Measurements from ENCODE around the gene UBR1. TPM values are rescaled to one million over a fixed set of nuclear protein-coding genes. Genes with fewer than 3 reads are reported as not detected.

The UBR1 gene
- total RNA-seq, 1 experiment from 2014 or later, result 22.6 TPM

GRCh38 chr15:43121863-43122262 is 16.0 kb upstream of the UBR1 start:
- Histone ChIP-seq H3K4me3 (ENCODE audit: low read length) (no peak overlapping the region), H3K4me2 (ENCODE audit: low read length) (no peak overlapping the region), H3K79me2 (ENCODE audit: low read length) (no peaks in the 10 kb centered on the region), H3K9ac (ENCODE audit: low read length) (no peak overlapping the region), H3K4me1 (ENCODE audit: insufficient read depth, low read length) (no peaks in the 10 kb centered on the region), H3F3A (ENCODE audit: low read length, unreplicated experiment) (no peaks in the 10 kb centered on the region), H3K27me3 (ENCODE audit: low read length) (no peaks in the 10 kb centered on the region), H3K27ac (ENCODE audit: low read length) (no peak overlapping the region), H3K9me2 (replicated peaks; ENCODE audit: low read length) (no peaks in the 10 kb centered on the region), H3K9me3 (ENCODE audit: low read length) (no peaks in the 10 kb centered on the region), H3K36me3 (ENCODE audit: low read depth, low read length) (no peaks in the 10 kb centered on the region), H4K20me1 (ENCODE audit: low read length) (no peaks in the 10 kb centered on the region), H2AFZ (ENCODE audit: low read length) (no peak overlapping the region)
- POLR2A ChIA-PET (ENCODE audit: unreplicated experiment), result no interaction called here
- ATAC-seq, result no peak
- TF ChIP-seq CTCF (conservative IDR thresholded peaks at IDR 0.05; ENCODE audit: low read depth, low read length) (no peak), EZH2 (IDR thresholded peaks at IDR 0.05; ENCODE audit: low read length, unreplicated experiment) (no peak), EZH2phosphoT487 (IDR thresholded peaks at IDR 0.05; ENCODE audit: borderline replicate concordance, low read length) (no peak)
- DNase-seq, result no peak
- intact Hi-C loops (cut with micrococcal nuclease), result loop anchor here (1.0 kb wide), 1 partner anchor 15 kb away; no protein-coding TSS in a partner anchor
- no TSS peak for BruUV-seq (replicated peaks)
- CTCF ChIA-PET, result no interaction called here

DNA sequence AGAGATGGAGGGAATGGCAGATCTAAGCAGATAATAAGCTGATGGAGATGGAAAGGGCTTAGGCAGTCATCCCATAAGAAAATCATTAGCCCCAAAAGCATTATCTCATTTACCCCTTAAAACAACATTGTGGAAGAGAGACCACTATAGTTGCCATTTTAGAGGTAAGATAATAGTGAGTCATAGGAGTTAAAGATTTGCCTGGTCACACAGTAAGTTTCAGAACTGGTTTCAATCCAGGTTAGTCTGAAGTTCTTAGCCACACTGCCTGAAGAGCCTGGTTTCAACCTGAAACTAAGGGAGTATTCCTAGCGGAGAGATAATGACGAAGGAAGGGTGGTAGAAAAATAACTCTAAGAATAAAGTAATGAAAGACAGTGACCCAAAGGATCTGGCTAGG is 13.0 kb upstream of the UBR1 start:
- Histone ChIP-seq H3K9me3 (ENCODE audit: low read length) (no peaks in the 10 kb centered on the region), H3F3A (ENCODE audit: low read length, unreplicated experiment) (no peaks in the 10 kb centered on the region), H3K9ac (ENCODE audit: low read length) (no peak overlapping the region), H3K4me1 (ENCODE audit: insufficient read depth, low read length) (no peaks in the 10 kb centered on the region), H3K36me3 (ENCODE audit: low read depth, low read length) (no peaks in the 10 kb centered on the region), H3K27ac (ENCODE audit: low read length) (no peak overlapping the region), H4K20me1 (ENCODE audit: low read length) (no peaks in the 10 kb centered on the region), H2AFZ (ENCODE audit: low read length) (no peak overlapping the region), H3K4me2 (ENCODE audit: low read length) (no peak overlapping the region), H3K79me2 (ENCODE audit: low read length) (no peaks in the 10 kb centered on the region), H3K27me3 (ENCODE audit: low read length) (no peaks in the 10 kb centered on the region), H3K9me2 (replicated peaks; ENCODE audit: low read length) (no peaks in the 10 kb centered on the region), H3K4me3 (ENCODE audit: low read length) (no peak overlapping the region)
- CTCF ChIA-PET, result no interaction called here
- no TSS peak for BruUV-seq (replicated peaks)
- TF ChIP-seq EZH2phosphoT487 (IDR thresholded peaks at IDR 0.05; ENCODE audit: borderline replicate concordance, low read length) (no peak), CTCF (conservative IDR thresholded peaks at IDR 0.05; ENCODE audit: low read depth, low read length) (no peak), EZH2 (IDR thresholded peaks at IDR 0.05; ENCODE audit: low read length, unreplicated experiment) (no peak)
- intact Hi-C loops (cut with micrococcal nuclease), result no loop called here
- ATAC-seq, result no peak
- DNase-seq, result no peak
- POLR2A ChIA-PET (ENCODE audit: unreplicated experiment), result no interaction called here

- ATAC-seq, result no peak
- H3K9ac ChIP-seq (ENCODE audit: low read length), result no peak overlapping the region
- intact Hi-C loops (cut with micrococcal nuclease), result no loop called here
- no peak overlapping the region for H2AFZ ChIP-seq (ENCODE audit: low read length)
- H3K27me3 ChIP-seq (ENCODE audit: low read length), result no peaks in the 10 kb centered on the region
- no peaks in the 10 kb centered on the region for H3K36me3 ChIP-seq (ENCODE audit: low read depth, low read length)
- no peak overlapping the region for H3K4me3 ChIP-seq (ENCODE audit: low read length)
- no peaks in the 10 kb centered on the region for H3K9me3 ChIP-seq (ENCODE audit: low read length)
- no peak for DNase-seq
- H3K9me2 ChIP-seq (replicated peaks; ENCODE audit: low read length), result no peaks in the 10 kb centered on the region
- CTCF ChIA-PET, result no interaction called here
- H3K79me2 ChIP-seq (ENCODE audit: low read length), result no peaks in the 10 kb centered on the region
- no peak overlapping the region for H3K4me2 ChIP-seq (ENCODE audit: low read length)
- no peak overlapping the region for H3K27ac ChIP-seq (ENCODE audit: low read length)
- H4K20me1 ChIP-seq (ENCODE audit: low read length), result no peaks in the 10 kb centered on the region
- TF ChIP-seq EZH2phosphoT487 (IDR thresholded peaks at IDR 0.05; ENCODE audit: borderline replicate concordance, low read length) (no peak), CTCF (conservative IDR thresholded peaks at IDR 0.05; ENCODE audit: low read depth, low read length) (no peak), EZH2 (IDR thresholded peaks at IDR 0.05; ENCODE audit: low read length, unreplicated experiment) (no peak)
- BruUV-seq (replicated peaks), result no TSS peak
- no peaks in the 10 kb centered on the region for H3F3A ChIP-seq (ENCODE audit: low read length, unreplicated experiment)
- no peaks in the 10 kb centered on the region for H3K4me1 ChIP-seq (ENCODE audit: insufficient read depth, low read length)
- POLR2A ChIA-PET (ENCODE audit: unreplicated experiment), result no interaction called here
These were observed 12.4 kb upstream of the UBR1 start for GRCh38 chr15:43118286-43118685.
